Activated naive CD8-positive, alpha-beta T cell treated with anti-CD3 and anti-CD28 coated beads for 36 hours (primary cell): ENCODE measurements around the gene KCNMB1. TPM values are rescaled to one million over a fixed set of nuclear protein-coding genes. Genes with fewer than 3 reads are reported as not detected.
A peak's percentile ranks its signal among the peaks of the same experiment; 100 is the strongest.

Experiments
- DNase-seq: peaks from one replicate; pipeline ENCODE4 v3.0.0; 2021
- H3K27ac Mint-ChIP-seq: one replicate; pipeline ENCODE4 v1.8.0; 2022; ENCODE audit warnings: mild to moderate bottlenecking, moderate library complexity, mixed read lengths
- H3K27me3 Mint-ChIP-seq: one replicate; pipeline ENCODE4 v1.8.0; 2022; ENCODE audit warnings: mild to moderate bottlenecking, mixed read lengths
- H3K36me3 Mint-ChIP-seq: one replicate; pipeline ENCODE4 v1.8.0; 2021; ENCODE audit warnings: mild to moderate bottlenecking, mixed read lengths
- H3K4me1 Mint-ChIP-seq: one replicate; pipeline ENCODE4 v1.8.0; 2021; ENCODE audit warnings: mixed read lengths
- H3K4me3 Mint-ChIP-seq: one replicate; pipeline ENCODE4 v1.8.0; 2022; ENCODE audit warnings: mild to moderate bottlenecking, moderate library complexity, mixed read lengths
- H3K9me3 Mint-ChIP-seq: one replicate; pipeline ENCODE4 v1.8.0; 2022; ENCODE audit warnings: mixed read lengths
- total RNA-seq, 2 experiments: library from RNA; stranded (reverse); gene quantifications; one replicate each; pipeline ENCODE4 v1.2.3, GENCODE V29; 2021

The KCNMB1 gene
- total RNA-seq, 2 experiments from 2014 or later = not detected

DNA sequence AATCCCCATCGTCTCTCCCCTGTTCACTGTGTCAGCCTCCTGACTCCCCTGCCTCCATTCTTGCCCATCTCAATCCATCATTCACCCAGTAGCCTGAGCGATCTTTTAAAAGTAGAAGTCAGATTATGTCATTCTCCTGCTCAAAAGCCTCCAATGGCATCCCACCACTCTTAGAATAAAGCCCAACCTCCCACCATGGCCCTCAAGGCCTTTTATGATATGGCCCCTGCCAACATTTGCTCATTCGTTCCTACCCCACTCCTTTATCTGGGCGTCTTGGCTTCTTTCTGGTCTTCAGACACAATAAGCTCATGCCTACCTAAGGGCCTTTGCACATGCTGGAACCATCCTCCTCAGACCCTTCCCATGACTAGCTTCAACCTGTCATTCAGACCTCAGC, 35.5 kb upstream of the KCNMB1 start:
- no peaks in the 10 kb centered on the region for H3K9me3 Mint-ChIP-seq
- no peaks in the 10 kb centered on the region for H3K36me3 Mint-ChIP-seq

GRCh38 chr5:170423692-170424091, 34.5 kb upstream of the KCNMB1 start:
- Mint-ChIP-seq H3K27me3 (no peaks in the 10 kb centered on the region), H3K36me3 (no peaks in the 10 kb centered on the region)
- DNase-seq = no peak

More for the DNA sequence above, 35.5 kb upstream of the KCNMB1 start:
- Mint-ChIP-seq H3K4me1 (peaks cover 4% of the 10 kb centered on the region), H3K4me3 (no peak overlapping the region), H3K27ac (no peak overlapping the region), H3K27me3 (no peaks in the 10 kb centered on the region)
- DNase-seq = no peak

DNA sequence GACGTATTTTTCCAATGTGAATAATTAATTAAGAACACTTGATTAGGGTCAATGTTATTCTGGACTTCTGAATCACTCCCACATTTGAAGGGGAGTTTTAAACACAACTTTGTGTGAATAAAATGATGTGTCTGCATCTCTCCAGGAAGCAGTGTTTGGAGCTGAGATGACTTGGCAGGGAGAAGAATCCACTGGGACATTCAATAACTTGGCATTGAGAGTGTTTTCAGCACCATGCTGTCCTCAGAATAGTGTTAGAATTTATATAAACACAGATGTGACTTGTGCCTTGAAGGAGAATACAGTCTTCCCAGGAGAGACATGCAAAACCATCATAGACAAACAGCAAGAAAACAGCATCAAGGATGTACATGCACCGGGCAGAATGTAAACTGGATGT, 32.7 kb upstream of the KCNMB1 start:
- Mint-ChIP-seq H3K4me3 (no peak overlapping the region), H3K4me1 (peaks cover 11% of the 10 kb centered on the region), H3K27ac (no peak overlapping the region), H3K27me3 (no peaks in the 10 kb centered on the region), H3K36me3 (no peaks in the 10 kb centered on the region), H3K9me3 (no peaks in the 10 kb centered on the region)
- DNase-seq = no peak

More at GRCh38 chr5:170423692-170424091, 34.5 kb upstream of the KCNMB1 start:
- H3K9me3 Mint-ChIP-seq = no peaks in the 10 kb centered on the region
- H3K4me3 Mint-ChIP-seq = no peak overlapping the region
- peaks cover 4% of the 10 kb centered on the region for H3K4me1 Mint-ChIP-seq
- no peak overlapping the region for H3K27ac Mint-ChIP-seq

DNA sequence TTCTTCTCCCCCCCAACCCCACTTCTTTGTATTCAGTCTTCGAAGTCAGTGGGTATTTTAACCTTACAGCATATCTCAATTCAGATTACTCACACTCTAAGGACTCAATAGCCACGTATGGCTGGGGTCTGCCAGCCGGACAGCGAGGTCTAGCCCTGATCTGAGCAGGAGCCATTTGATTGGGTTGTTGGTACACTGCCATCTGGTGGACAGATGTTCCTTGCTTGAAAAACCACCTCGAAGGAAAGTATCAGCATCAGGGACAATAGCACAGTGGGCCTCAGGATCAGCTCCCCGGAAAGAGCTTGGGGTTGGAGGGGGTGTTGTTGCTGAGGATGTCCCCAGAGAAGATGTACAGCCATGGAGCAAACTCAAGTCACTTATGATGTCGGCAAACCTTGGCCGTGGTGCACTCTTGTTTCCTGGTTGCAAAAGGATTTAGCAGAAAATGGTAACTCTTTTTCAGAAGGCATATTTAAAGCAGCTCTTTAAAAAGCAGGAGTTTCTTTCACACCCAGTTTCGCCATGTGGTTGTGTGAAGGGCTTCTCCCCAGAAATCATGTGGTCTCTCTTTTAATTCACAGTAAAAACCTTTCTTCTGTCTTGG, 31.7 kb upstream of the KCNMB1 start:
- DNase-seq = peak; percentile 38
- Mint-ChIP-seq H3K27me3 (no peaks in the 10 kb centered on the region), H3K9me3 (no peaks in the 10 kb centered on the region), H3K36me3 (no peaks in the 10 kb centered on the region), H3K4me1 (peaks cover 13% of the 10 kb centered on the region), H3K27ac (no peak overlapping the region), H3K4me3 (no peak overlapping the region)

- Mint-ChIP-seq H3K27me3 (no peaks in the 10 kb centered on the region), H3K27ac (no peak overlapping the region), H3K36me3 (no peaks in the 10 kb centered on the region), H3K4me1 (peaks cover 13% of the 10 kb centered on the region), H3K4me3 (no peak overlapping the region), H3K9me3 (no peaks in the 10 kb centered on the region)
- DNase-seq = no peak
Measured at GRCh38 chr5:170419643-170420042, 30.5 kb upstream of the KCNMB1 start.

DNA sequence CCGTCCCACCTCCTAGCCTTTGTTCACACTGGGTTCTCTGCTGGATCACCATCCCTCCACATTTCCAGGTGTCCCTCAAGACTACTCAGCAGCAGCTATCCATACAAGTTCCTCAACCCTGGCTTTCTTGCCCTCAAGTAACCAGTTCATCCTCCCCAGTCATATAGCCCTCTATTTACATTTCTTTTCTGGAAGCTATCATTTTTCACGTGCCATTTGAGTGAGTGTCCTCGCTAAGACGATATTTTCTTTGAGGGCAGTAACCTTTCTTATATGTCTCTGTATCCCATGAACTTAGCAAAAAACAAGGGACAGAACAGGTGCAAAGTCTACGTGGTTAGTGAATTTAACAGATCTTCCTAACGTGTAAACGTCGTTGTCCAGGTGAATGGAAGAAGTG, 29.6 kb upstream of the KCNMB1 start:
- Mint-ChIP-seq H3K4me1 (peaks cover 13% of the 10 kb centered on the region), H3K4me3 (no peak overlapping the region), H3K27me3 (no peaks in the 10 kb centered on the region), H3K36me3 (no peaks in the 10 kb centered on the region), H3K27ac (no peak overlapping the region), H3K9me3 (no peaks in the 10 kb centered on the region)
- DNase-seq = no peak

DNA sequence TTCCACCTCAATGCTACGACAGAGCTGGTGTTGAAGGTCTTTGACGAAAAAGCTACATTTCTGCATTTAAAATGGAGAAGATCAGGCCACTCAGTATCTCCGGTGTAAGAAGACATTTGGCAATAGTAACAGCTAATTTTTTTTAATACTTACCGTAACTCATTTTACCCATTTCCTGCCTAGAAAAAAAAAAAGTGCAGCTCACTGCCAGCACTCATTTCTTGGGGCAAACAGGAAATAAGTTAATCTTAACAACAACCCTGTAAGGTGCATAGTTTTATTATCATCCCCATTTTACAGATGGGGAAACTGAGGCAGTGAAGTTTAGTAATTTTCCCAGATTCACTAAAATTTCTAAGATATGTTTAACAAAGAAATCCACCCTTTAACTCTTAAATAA, 27.4 kb upstream of the KCNMB1 start:
- Mint-ChIP-seq H3K4me1 (peaks cover 13% of the 10 kb centered on the region), H3K36me3 (no peaks in the 10 kb centered on the region), H3K27me3 (no peaks in the 10 kb centered on the region), H3K4me3 (no peak overlapping the region), H3K9me3 (no peaks in the 10 kb centered on the region), H3K27ac (no peak overlapping the region)
- no peak for DNase-seq

GRCh38 chr5:170414786-170415185, 25.6 kb upstream of the KCNMB1 start:
- no peak overlapping the region for H3K27ac Mint-ChIP-seq
- no peak for DNase-seq
- H3K36me3 Mint-ChIP-seq = no peaks in the 10 kb centered on the region
- peaks cover 10% of the 10 kb centered on the region for H3K4me1 Mint-ChIP-seq
- no peak overlapping the region for H3K4me3 Mint-ChIP-seq
- no peaks in the 10 kb centered on the region for H3K9me3 Mint-ChIP-seq
- H3K27me3 Mint-ChIP-seq = no peaks in the 10 kb centered on the region

DNA sequence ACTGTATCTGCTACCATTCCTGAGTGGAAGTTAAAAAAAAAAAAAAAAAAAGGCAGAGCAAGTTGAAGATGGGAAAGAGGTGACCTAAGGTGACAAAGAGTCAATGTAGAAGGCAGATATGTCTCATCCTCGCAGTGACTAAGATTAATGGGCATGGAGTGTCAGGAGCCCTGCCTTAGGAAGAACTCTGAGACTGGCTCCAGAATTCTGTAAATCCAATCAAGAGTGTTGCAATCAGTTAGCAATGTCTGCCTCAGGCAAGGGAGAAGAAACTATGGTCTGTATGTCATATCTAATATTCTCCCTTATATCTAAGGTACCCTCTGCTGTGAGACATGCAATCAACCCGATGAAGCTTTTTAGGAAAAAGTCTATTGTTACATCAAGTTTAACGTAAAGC, 24.7 kb upstream of the KCNMB1 start:
- Mint-ChIP-seq H3K27ac (no peak overlapping the region), H3K4me1 (peaks cover 10% of the 10 kb centered on the region), H3K36me3 (no peaks in the 10 kb centered on the region), H3K9me3 (no peaks in the 10 kb centered on the region), H3K4me3 (no peak overlapping the region), H3K27me3 (no peaks in the 10 kb centered on the region)
- DNase-seq = no peak

DNA sequence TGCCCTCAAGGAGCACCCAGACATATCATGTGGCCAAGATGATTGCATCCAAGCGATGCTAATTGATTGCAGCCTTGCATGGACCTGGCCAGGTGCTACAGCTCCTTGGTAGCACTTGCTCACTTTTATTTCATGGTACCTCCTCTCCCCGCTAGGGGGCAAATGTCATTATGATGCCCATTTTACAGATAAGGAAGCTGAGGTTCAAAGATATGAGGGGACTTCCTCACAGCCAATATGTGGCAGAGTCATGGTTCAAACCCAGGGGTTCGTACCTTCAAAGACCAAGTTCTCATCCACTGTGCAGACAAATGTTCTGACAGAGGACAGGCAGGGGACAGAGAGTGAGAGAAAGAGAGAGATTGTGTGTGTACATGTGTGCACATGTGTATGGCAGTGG, 21.9 kb upstream of the KCNMB1 start:
- H3K9me3 Mint-ChIP-seq = no peaks in the 10 kb centered on the region
- no peaks in the 10 kb centered on the region for H3K4me1 Mint-ChIP-seq
- no peak for DNase-seq
- H3K4me3 Mint-ChIP-seq = no peak overlapping the region
- no peaks in the 10 kb centered on the region for H3K27me3 Mint-ChIP-seq
- no peak overlapping the region for H3K27ac Mint-ChIP-seq
- H3K36me3 Mint-ChIP-seq = no peaks in the 10 kb centered on the region

DNA sequence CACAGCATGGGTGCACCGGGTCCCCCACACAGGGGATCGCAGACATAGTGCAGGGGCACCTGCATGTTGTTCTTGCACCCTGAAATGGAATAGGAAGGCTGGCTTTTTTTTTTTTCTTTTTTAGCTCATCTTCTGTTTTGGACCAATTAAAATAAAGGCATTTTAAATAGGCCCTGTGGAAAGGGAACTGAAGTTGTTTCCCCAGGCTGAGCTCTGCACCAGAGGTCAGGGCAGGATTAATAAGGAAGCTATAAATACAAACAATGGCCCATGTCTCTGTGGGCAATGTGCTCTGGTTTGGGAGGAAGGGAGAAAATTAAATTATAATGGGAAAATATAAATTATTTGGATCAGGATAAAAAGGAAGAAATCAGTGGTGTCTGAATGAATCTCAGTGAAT, 21.2 kb upstream of the KCNMB1 start:
- H3K36me3 Mint-ChIP-seq = no peaks in the 10 kb centered on the region
- H3K4me1 Mint-ChIP-seq = no peaks in the 10 kb centered on the region
- no peaks in the 10 kb centered on the region for H3K27me3 Mint-ChIP-seq
- H3K4me3 Mint-ChIP-seq = no peak overlapping the region
- H3K27ac Mint-ChIP-seq = no peak overlapping the region
- DNase-seq = no peak
- no peaks in the 10 kb centered on the region for H3K9me3 Mint-ChIP-seq

- Mint-ChIP-seq H3K9me3 (no peaks in the 10 kb centered on the region), H3K36me3 (no peaks in the 10 kb centered on the region), H3K4me3 (no peak overlapping the region), H3K4me1 (no peaks in the 10 kb centered on the region), H3K27ac (no peak overlapping the region), H3K27me3 (no peaks in the 10 kb centered on the region)
- no peak for DNase-seq
Measured at GRCh38 chr5:170408877-170409660, 19.9 kb upstream of the KCNMB1 start.

DNA sequence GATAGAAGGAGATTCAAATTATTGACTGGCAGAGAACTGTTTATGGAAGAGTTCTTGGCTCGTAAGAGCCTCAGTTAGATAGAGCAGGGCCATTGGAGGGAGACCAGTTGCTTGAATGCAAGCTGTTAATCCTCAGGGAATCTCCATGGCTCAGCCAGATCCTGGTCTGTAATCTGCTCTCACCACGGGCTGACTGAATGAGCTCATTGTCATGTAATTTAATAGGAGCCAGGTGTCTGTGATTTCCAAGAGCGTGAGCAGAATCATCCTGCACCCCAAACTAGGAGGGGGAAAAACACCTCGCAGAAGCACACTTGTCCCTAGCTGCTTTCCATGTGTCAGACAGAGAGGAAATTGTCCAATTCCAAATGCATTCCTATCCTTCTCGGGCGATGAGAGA, 19.1 kb upstream of the KCNMB1 start:
- Mint-ChIP-seq H3K4me1 (no peaks in the 10 kb centered on the region), H3K36me3 (no peaks in the 10 kb centered on the region), H3K4me3 (no peak overlapping the region), H3K9me3 (no peaks in the 10 kb centered on the region), H3K27ac (no peak overlapping the region), H3K27me3 (no peaks in the 10 kb centered on the region)
- no peak for DNase-seq

- no peak overlapping the region for H3K27ac Mint-ChIP-seq
- DNase-seq = no peak
- H3K27me3 Mint-ChIP-seq = no peaks in the 10 kb centered on the region
- H3K9me3 Mint-ChIP-seq = no peaks in the 10 kb centered on the region
- H3K4me1 Mint-ChIP-seq = no peaks in the 10 kb centered on the region
- H3K4me3 Mint-ChIP-seq = no peak overlapping the region
- no peaks in the 10 kb centered on the region for H3K36me3 Mint-ChIP-seq
Measured at GRCh38 chr5:170407062-170407461, 17.9 kb upstream of the KCNMB1 start.

- no peak overlapping the region for H3K4me3 Mint-ChIP-seq
- no peaks in the 10 kb centered on the region for H3K27me3 Mint-ChIP-seq
- no peak overlapping the region for H3K27ac Mint-ChIP-seq
- no peaks in the 10 kb centered on the region for H3K9me3 Mint-ChIP-seq
- no peaks in the 10 kb centered on the region for H3K36me3 Mint-ChIP-seq
- H3K4me1 Mint-ChIP-seq = peaks cover 2% of the 10 kb centered on the region
- DNase-seq = no peak
Measured at GRCh38 chr5:170405817-170406216, 16.6 kb upstream of the KCNMB1 start.

DNA sequence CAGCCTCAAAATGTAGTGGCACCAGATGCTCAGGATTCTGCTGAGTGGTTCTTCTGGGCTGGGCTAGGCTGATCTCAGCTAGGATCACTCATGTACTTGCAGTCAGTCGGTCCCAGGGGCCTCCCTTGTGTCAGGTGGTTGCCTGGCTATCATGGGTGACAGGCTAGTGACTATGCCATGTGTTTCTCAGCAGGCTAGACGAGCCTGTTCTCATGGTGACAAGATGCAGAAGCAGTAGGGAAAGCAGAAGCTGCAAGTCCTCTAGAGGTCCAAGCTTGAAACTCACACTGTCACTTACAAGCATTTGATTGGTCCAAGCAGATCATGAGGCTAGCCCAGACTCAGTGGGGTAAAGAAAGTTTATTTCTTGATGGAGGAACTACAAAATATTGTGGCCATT, 15.2 kb upstream of the KCNMB1 start:
- DNase-seq = no peak
- Mint-ChIP-seq H3K36me3 (no peaks in the 10 kb centered on the region), H3K4me3 (no peak overlapping the region)

More for the DNA sequence above, 15.2 kb upstream of the KCNMB1 start:
- peaks cover 2% of the 10 kb centered on the region for H3K4me1 Mint-ChIP-seq
- no peak overlapping the region for H3K27ac Mint-ChIP-seq
- no peaks in the 10 kb centered on the region for H3K9me3 Mint-ChIP-seq
- H3K27me3 Mint-ChIP-seq = no peaks in the 10 kb centered on the region
